GM12874 (cell line): ENCODE measurements around the gene COL5A3.

Experiments
- TF ChIP-seq, protein P1 (sequence below): IDR thresholded peaks from 2 replicates; pipeline ENCODE4 v1.5.1; 2011; ENCODE audit warnings: low read depth, mild to moderate bottlenecking, control low read depth, low read length, moderate library complexity; ENCODE audit not compliant: insufficient read depth

Gene COL5A3

DNA sequence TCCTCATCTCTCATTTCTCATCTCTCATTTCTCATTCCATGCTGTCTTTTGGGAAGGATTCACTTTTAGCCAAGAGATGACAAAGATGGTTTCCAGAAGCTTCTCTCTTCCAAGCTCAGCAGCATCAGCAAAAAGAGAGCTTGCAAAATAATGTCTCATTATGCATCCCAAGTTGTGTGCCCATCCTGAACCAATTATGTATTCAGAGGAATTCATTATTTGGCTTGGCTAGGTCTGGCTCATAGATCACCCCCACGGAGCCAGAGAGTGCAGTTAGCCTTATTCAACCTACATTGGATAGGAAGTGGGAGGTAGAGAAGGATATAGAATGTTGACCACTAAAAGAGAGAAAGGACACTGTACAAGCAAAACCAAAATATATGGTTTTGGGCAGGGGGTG is 68.6 kb downstream of the COL5A3 start:
- TF ChIP-seq, protein P1, sequence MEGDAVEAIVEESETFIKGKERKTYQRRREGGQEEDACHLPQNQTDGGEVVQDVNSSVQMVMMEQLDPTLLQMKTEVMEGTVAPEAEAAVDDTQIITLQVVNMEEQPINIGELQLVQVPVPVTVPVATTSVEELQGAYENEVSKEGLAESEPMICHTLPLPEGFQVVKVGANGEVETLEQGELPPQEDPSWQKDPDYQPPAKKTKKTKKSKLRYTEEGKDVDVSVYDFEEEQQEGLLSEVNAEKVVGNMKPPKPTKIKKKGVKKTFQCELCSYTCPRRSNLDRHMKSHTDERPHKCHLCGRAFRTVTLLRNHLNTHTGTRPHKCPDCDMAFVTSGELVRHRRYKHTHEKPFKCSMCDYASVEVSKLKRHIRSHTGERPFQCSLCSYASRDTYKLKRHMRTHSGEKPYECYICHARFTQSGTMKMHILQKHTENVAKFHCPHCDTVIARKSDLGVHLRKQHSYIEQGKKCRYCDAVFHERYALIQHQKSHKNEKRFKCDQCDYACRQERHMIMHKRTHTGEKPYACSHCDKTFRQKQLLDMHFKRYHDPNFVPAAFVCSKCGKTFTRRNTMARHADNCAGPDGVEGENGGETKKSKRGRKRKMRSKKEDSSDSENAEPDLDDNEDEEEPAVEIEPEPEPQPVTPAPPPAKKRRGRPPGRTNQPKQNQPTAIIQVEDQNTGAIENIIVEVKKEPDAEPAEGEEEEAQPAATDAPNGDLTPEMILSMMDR, result no peak

DNA sequence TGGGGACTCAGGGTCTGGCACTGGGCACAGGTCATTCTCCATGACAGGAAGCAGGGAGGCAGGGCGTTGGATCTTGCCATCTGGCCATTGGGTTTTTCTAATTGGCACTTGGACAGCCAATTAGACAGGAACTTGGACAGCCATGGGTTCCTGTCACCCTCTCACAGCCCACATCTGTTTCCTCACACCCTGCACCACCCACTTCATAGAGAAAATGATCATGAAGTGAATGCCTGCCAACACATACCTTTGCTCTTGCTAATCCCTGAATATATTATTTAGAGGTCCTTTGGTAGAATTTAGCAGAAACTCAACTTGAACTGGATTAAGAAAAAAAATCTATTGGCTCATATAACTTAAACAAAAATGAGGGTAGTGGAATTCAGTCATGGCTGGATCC is 69.1 kb downstream of the COL5A3 start:
- TF ChIP-seq, protein P1, result no peak

DNA sequence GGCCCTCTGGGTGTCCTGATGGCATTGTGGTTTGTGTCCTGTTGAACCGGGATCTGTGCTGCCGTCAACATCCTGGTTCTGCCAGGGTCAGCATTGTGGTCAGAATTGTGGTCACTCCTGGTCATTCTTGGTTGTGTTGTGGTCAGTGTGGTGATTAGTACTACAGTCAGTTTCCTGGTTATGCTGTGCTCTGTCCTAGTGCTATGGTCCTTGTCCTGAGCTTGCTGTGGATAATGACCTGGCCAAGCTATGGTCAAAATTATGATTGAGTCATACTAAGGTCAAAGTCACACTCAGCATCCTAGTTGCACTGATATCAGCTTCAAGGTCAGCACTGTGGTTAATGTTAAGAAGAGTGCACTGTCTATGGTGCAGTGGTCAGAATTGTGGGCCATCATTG is 69.5 kb downstream of the COL5A3 start:
- TF ChIP-seq, protein P1, result no peak

DNA sequence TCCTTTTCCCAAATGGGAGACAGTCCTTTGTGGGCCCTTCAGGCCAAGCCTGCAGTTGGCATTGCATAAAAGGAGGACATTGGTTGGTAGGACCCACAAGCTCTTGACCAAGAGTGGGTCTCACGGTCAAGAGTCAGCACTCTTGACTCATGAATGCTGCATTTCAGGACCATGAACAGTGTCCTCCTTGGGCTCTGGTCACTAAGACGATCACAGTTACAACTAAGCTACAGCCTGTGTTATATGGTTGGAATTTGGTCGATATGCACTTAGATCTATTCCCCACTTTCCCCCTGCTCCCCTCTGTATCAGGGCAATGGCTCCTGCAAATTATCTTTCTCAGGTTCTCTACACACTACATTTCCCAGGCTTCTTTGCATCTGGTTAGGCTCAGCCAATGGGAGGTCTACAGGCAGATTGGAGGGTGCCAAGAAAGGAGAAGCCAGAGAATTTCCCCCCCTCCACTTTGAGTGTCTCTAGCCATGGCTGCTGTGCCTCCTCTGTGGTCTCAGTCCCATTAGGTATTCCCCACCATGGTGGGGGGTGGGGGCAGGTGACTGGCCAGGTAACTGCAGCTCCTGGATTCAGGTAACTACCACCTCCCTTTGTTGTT is 70.9 kb downstream of the COL5A3 start:
- TF ChIP-seq, protein P1, result no peak

DNA sequence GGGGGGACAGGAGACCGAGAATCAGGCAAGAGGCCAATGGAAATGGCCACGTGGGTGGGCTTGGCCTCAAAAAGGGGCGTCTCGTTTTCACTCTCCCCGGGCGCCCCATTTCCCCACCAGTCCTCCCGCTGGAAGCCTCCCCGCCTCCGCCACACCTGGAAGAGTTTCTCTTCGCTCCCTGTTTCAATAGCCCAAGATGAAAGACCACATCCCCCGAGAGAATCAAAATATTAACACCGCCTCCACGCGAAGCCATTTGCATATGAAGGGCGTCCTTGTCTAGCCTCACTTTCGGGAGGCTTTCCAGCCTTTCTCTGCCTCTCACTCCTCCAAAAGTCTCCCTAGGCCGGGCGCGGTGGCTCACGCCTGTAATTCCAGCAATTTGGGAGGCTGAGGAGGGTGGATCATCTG is 73.3 kb downstream of the COL5A3 start:
- TF ChIP-seq, protein P1, result no peak

DNA sequence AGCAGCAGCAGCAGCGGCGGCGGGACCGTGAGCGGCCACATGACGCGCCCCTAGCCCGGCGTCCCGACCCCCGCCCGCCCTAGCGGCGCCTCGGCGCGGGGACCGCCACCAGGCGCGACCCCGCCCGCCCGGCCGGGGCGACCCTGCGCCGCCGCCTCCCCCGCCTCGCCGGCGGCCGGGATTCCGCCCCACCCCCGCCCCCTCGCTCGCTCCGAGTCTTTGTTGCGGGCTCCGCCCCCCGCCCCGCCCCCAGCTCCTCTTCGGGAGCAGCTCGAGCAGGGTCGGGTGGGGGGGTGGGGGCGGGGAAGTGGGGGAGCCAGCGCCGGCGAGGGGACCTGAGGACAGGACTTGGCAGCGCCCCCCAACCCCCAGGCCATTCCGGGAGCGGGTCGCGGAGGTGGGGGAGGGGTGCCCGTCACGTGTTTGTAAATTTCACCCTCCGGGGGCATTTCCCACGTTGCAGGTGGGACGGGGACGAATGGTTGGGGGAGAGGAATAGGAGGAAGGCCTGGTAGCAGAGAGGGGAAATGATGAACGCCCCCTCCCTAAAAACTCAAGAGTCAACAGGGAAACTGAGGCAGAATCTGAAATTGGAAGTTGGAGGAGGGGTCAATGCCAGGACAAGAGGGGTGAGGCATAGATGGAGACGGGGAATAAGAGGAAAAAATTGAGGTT is 73.8 kb downstream of the COL5A3 start, which contains the start of gene OLFM2:
OLFM2 (minus strand) TSS at position 190 of the 675 bp plus-strand sequence; CDS start at position 41, 149 bp downstream.
- TF ChIP-seq, protein P1, result no peak

DNA sequence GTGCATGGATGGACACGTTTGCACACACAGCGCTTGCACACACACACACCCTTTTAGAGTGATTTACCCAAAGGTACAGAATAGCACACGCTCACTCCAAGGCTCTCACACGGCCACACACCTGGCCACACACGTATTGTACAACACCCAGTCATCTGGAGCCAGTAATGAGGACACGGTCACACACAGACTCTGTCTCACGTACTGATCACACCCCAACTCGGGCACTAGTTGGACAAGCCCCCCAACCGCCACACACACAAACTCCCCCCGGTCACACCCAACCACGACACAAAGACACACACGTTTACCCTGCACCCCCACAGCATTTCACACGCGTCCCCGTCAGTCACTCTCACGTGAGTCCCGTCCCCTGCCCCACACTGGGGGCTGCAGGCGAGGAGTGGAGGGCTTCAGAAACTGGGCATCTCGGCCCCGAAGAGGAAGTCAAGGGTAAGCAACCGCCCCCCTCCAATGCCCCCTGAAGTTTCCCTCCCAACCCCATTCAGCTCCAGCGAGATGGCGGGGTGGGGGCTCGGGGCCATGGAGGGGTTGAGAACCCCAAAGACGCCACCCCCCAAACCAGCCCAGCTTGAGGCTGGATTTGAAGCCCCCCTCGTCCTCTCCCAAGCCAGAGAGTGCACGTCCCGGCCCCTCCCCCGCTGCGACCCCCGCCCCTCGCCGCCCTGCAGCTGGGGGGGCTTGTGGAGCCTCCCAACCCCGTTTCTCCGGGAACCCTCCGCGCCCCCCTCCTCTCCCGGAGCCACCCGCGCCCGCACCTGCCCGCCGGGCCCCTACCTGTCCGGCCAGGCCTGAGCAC is 74.6 kb downstream of the COL5A3 start:
- TF ChIP-seq, protein P1, result no peak
